CD4-positive, alpha-beta T cell treated with Interleukin-6 for 4 hours (primary cell): ENCODE measurements around the gene UTP3.
A peak's percentile ranks its signal among the peaks of the same experiment; 100 is the strongest.
"Not testable (repeated sequence)": the region's sequence is repeated elsewhere in the genome, so short reads cannot be mapped to it uniquely, and the experiment has no call there.

Experiments
- DNase-seq: peaks from one replicate; pipeline ENCODE4 v3.0.0-alpha.2; 2020; ENCODE audit warnings: mixed read lengths

Gene UTP3, protein sequence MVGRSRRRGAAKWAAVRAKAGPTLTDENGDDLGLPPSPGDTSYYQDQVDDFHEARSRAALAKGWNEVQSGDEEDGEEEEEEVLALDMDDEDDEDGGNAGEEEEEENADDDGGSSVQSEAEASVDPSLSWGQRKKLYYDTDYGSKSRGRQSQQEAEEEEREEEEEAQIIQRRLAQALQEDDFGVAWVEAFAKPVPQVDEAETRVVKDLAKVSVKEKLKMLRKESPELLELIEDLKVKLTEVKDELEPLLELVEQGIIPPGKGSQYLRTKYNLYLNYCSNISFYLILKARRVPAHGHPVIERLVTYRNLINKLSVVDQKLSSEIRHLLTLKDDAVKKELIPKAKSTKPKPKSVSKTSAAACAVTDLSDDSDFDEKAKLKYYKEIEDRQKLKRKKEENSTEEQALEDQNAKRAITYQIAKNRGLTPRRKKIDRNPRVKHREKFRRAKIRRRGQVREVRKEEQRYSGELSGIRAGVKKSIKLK

GRCh38 chr4:70687821-70688794 is at the start of gene UTP3:
Gene UTP3 (plus strand): TSS chr4:70688532. CDS start chr4:70688678, 146 bp downstream.
- peak; percentile 94 for DNase-seq

DNA sequence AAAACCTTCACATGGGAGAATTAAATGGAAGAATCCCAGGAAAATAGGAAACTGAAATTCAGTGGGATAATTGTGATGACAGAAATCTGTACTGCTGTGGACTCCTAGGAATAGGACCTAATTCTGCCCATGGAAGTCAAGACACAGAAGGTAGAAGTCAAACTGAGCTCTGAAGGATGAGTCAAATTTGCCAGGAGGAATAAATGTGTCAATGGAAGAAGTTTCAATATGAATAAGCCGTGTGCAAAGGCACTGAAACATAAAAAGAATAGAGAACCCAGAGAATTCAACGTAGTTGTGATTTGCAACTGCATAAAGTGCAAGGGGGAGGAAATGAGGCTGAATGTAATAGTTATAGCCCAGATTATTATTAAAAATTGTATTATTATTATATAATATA is 48.1 kb upstream of the UTP3 start:
- DNase-seq: no peak

GRCh38 chr4:70650741-70651140 is 37.6 kb upstream of the UTP3 start:
- DNase-seq: not testable (repeated sequence)

GRCh38 chr4:70651864-70652506 is 36.3 kb upstream of the UTP3 start:
- DNase-seq: peak; percentile 2

GRCh38 chr4:70654605-70655011 is 33.7 kb upstream of the UTP3 start:
- DNase-seq: no peak

DNA sequence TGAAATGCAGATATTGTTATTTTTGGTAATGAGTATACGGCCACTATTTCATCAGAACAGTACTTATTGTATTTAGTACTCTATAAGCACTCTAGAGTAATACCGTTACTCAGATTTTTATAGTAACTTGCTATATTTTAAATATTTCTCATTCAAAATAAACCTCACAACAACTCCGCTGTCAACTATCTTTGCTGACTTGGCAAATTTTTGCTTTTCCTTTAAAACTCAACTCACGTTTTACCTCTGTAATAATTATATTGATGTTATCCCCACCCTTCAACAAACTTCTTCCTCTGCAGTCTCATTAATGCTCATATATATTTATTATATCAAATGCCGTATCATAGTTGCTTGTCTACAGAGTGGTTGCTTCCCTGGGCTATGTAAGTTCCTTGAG is 31.0 kb upstream of the UTP3 start:
- DNase-seq: no peak

DNA sequence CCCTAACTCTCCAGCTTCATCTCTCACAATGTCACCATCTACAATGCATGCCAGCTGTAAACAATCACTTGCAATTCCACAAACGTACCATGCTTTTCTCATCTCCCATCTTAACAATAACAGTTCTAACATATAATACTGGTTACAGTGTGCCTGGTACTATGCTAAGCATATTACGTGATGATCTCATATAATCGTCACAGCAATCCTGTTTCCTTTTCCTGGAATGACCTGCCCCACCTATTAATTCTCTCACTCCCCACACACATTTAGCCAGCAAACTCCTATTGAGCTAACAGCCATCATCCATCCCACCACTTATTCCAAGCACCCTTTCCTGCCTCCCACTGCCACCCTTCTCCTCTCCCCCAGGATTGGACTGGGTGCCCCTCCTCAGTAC is 29.9 kb upstream of the UTP3 start:
- no peak for DNase-seq

DNA sequence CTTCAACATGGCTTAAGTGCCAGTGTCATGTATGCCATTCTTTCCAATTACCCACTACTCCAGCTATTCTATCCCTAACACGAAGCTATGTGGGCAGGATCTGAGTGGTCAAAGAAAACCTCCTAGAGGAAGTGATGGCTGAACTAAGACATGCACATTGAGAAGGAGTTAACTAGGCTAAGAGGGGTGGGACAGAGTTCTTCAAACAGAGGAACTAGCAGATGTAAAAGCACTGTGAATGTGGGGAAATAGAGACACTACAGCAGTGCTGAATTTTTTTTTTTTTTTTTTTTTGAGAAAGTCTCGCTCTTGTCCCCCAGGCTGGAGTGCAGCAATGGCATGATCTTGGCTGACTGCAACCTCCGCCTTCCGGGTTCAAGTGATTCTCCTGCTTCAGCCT is 28.2 kb upstream of the UTP3 start:
- no peak for DNase-seq

DNA sequence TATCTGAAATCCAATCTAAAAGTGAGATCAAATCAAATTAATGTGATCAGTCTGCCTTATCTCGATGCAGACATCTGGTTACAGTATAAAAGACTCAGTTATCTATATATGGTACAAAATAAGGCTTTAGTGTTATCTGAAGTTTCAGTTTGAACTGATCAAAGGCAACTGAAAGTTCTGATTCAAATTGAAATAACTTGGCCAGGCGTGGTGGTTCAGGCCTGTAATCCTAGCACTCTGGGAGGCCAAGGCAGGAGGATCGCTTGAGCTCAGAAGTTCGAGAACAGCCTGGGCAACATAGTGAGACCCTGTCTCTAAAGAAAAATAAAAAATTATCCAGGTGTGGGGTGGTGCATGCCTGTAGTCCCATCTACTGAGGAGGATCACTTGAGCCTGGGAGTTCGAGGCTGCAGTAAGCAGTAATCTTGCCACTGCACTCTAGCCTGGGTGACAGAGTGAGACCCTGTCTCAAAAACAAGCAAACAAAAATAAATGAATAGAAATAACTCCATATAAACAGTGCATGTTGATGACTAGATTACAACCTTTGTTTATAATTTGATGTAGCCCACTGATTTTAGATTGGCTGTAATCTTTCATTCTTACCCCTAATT is 26.9 kb upstream of the UTP3 start:
- DNase-seq: not testable (repeated sequence)

DNA sequence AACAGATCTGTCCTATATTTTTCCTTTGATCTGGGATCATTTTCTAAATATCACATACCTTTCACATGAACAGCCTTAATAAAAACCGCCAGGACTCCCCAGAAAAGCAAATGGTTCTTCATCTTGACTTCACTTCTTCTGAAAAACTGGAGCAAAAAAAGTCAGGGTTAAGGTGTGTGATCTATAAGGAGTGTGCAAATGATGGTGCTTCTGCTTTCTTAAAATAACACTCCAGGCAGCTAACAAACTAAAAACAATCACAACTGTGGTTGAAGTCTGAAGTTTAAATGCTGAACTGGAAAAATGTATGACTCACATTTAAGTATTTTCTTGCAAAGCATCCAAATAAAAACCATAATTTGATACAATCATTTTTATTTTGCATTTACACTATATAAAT is 22.0 kb upstream of the UTP3 start, which contains the start of gene JCHAIN:
JCHAIN (minus strand) TSS at position 140 of the 400 bp plus-strand sequence; CDS start at position 122, 18 bp downstream.
- DNase-seq: no peak

GRCh38 chr4:70667740-70668535 is 20.4 kb upstream of the UTP3 start:
- DNase-seq: no peak

DNA sequence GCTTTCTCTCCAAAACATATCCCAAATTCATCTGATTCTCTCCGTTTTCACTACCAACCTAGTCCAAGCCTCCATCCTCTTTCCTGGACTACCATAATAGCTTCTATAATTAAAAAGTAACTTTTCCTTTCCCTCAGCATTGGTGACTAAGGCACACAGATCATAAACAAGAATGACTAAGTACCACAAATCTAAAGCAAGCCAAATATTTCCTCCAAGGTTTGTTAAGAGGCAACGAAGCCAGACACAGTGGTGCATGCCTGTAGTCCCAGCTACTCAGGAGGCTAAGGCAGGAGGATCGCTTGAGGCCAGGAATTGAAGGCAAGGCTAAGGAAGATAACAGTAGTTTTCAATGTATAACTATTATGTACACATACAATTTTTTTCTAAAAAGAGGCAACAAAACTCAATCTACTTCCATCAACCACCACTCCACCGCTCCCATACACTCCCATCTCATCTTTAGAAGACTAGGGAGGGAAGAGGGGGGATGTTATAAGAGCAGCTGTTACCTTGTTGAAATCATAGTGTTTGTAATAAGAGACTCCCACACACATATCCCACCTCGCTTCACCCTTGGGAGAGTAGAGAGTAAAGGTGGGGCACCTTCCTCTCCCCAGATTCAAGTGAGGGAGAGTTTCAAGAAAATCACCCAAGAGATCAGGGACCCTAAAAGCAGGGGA is 17.9 kb upstream of the UTP3 start:
- no peak for DNase-seq

DNA sequence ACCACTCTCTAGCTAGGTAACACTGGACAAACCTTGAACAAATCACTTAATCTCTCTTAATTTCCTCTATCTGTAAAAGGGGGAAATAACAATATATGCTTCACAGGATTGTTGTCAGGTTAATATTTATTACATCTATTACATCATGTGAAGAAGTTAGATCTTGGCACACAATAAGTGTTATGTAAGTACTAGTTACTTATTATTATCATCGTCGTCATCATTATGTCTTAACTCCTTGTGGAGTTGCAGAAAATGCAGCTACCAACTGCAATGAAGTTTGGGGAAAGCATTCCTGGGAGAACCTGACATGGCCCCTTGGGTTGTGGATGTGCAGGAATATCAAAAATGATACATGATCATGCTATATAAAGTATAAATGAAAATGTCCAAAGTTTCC is 17.2 kb upstream of the UTP3 start:
- DNase-seq: no peak

- DNase-seq: no peak
Observed at GRCh38 chr4:70674191-70674590, 14.1 kb upstream of the UTP3 start.

GRCh38 chr4:70674731-70675130 is 13.6 kb upstream of the UTP3 start:
- no peak for DNase-seq

- DNase-seq: no peak
Observed at GRCh38 chr4:70676554-70677090, 11.7 kb upstream of the UTP3 start.

GRCh38 chr4:70678383-70678999 is 9.8 kb upstream of the UTP3 start:
- no peak for DNase-seq

DNA sequence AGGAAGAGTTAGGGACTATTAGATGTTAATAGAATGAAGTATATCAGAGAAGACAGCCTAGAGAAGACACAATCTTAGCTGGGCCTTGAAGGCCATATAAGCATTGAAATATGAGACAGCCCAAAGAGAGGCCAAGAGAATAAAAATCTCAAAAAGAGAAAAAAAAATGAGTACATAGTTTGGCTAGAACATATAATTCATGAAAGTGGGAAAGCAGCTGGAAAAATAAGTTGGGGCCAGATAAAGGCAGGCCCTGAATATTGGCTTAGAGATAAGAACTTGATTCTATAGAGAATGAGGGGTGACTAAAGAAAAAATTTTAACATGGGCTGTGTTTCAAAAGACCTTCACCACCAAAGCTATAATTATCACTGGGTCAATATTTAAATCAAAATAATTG is 7.4 kb upstream of the UTP3 start:
- DNase-seq: no peak

DNA sequence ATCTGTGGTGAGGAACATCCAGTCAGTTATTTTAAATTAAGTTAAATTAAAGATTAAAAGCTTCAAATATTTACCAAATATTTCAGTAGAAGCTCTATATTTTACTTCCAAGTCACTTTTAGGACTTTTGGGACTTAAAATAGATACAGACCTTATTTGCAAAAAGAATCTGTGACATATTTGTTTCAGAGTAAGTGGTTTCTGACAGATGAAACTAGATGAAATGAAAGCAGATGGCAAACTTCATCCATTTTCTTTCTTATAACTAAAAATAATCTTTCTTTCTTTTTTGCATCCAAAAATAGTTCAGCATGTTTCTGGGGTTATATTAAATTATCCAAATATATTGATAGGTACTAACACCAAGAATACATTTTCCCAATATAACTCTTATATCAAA is 6.6 kb upstream of the UTP3 start:
- DNase-seq: no peak

DNA sequence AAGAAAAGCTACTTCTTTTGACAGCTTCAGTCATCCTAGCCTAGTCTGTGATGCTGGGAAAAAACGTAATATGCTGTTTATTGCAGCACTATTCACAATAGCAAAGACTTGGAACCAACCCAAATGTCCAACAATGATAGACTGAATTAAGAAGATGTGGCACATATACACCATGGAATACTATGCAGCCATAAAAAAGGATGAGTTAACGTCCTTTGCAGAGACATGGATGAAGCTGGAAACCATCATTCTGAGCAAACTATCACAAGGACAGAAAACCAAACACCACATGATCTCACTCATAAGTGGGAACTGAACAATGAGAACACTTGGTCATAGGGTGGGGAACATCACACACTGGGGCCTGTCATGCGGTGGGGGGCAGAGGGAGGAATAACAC is 6.2 kb upstream of the UTP3 start:
- DNase-seq: not testable (repeated sequence)
